Adipocyte (in vitro differentiated cells): ENCODE results near the gene KLHL18.
A peak's percentile ranks its signal among the peaks of the same experiment; 100 is the strongest.

Experiments
- DNase-seq: peaks from one replicate; pipeline ENCODE4 v3.0.0-alpha.2; 2015; ENCODE audit warnings: low read depth
- H3K27me3 ChIP-seq: replicated peaks from 2 replicates; pipeline ENCODE4 v1.7.0; 2013; ENCODE audit warnings: mild to moderate bottlenecking, low read length, moderate library complexity; ENCODE audit not compliant: control insufficient read depth, insufficient read depth
- H3K36me3 ChIP-seq: 2 replicates; pipeline ENCODE4 v1.7.0; 2013; ENCODE audit warnings: low read length, mild to moderate bottlenecking, moderate library complexity; ENCODE audit not compliant: control insufficient read depth, insufficient read depth, severe bottlenecking
- H3K4me1 ChIP-seq: 2 replicates; pipeline ENCODE4 v1.7.0; 2013; ENCODE audit warnings: mild to moderate bottlenecking, low read length, moderate library complexity; ENCODE audit not compliant: control insufficient read depth, insufficient read depth
- H3K4me3 ChIP-seq: 2 replicates; pipeline ENCODE4 v1.7.0; 2013; ENCODE audit warnings: mild to moderate bottlenecking, low read length, moderate library complexity
- H3K9ac ChIP-seq: 2 replicates; pipeline ENCODE4 v1.7.0; 2013; ENCODE audit warnings: mild to moderate bottlenecking, low read length, moderate library complexity
- H3K9me3 ChIP-seq: 2 replicates; pipeline ENCODE4 v1.7.0; 2013; ENCODE audit warnings: mild to moderate bottlenecking, low read length, moderate library complexity; ENCODE audit not compliant: control insufficient read depth

Gene KLHL18

GRCh38 chr3:47381317-47382157, 98.8 kb downstream of the KLHL18 start:
- peaks cover 3% of the 10 kb centered on the region for H3K36me3 ChIP-seq
- peak overlapping the region; percentile 98 for H3K4me3 ChIP-seq
- H3K9me3 ChIP-seq = no peaks in the 10 kb centered on the region
- H3K9ac ChIP-seq = peak overlapping the region; percentile 99
- H3K4me1 ChIP-seq = peaks cover 15% of the 10 kb centered on the region
- peak; percentile 94 for DNase-seq
- no peaks in the 10 kb centered on the region for H3K27me3 ChIP-seq

GRCh38 chr3:47384425-47384824, 101.7 kb downstream of the KLHL18 start:
- Histone ChIP-seq H3K27me3 (no peaks in the 10 kb centered on the region), H3K9ac (no peak overlapping the region), H3K9me3 (no peaks in the 10 kb centered on the region), H3K36me3 (peaks cover 13% of the 10 kb centered on the region), H3K4me3 (no peak overlapping the region), H3K4me1 (peaks cover 15% of the 10 kb centered on the region)
- DNase-seq = no peak

DNA sequence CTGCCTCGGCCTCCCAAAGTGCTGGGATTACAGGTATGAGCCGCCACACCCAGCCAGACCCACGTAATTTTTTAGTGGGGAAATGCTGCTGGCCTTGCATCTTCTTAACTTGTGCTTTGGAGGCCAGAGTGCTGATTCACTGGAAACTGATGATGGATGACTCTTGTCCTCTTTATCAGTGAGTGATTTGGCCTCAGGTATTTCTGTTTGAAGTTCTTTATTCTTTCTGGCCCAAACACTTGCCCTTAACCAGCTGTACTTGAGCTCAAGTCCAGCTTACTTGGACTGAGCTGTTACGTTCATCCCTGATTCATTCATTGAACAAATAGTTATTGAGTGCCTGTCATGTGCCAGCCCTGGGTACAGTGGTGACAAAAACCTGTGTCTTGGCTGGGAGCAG, 102.3 kb downstream of the KLHL18 start:
- Histone ChIP-seq H3K4me3 (no peak overlapping the region), H3K9me3 (no peaks in the 10 kb centered on the region), H3K4me1 (peaks cover 9% of the 10 kb centered on the region), H3K36me3 (peaks cover 13% of the 10 kb centered on the region), H3K27me3 (no peaks in the 10 kb centered on the region), H3K9ac (no peak overlapping the region)
- DNase-seq = no peak

DNA sequence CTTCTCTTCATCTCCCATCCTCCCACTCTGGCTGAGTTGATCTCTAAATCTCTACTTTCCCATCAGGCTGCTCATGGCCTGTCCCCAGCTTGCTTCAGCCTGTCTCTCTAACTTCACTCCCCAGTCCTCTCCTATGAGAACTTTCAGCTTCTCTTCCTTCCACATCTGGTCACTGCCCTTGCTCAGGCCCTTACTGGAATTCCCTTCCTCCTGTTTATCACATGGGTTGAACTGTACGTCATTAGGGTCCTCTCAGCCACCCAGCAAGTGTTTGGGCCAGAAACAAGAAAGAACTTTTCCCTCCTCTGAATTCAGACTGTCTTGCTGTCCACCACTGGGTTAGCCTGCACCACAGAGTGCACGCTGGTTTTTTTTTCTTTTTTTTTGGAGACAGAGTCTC, 103.1 kb downstream of the KLHL18 start:
- Histone ChIP-seq H3K9me3 (no peaks in the 10 kb centered on the region), H3K27me3 (no peaks in the 10 kb centered on the region), H3K4me1 (peaks cover 9% of the 10 kb centered on the region), H3K36me3 (peaks cover 13% of the 10 kb centered on the region), H3K9ac (no peak overlapping the region), H3K4me3 (no peak overlapping the region)
- no peak for DNase-seq

GRCh38 chr3:47392933-47393332, 110.2 kb downstream of the KLHL18 start:
- DNase-seq = no peak
- H3K9me3 ChIP-seq = no peaks in the 10 kb centered on the region
- H3K9ac ChIP-seq = no peak overlapping the region
- H3K27me3 ChIP-seq = no peaks in the 10 kb centered on the region
- peaks cover 22% of the 10 kb centered on the region for H3K36me3 ChIP-seq
- H3K4me1 ChIP-seq = peaks cover 12% of the 10 kb centered on the region
- H3K4me3 ChIP-seq = no peak overlapping the region

GRCh38 chr3:47394140-47394870, 111.6 kb downstream of the KLHL18 start:
- H3K27me3 ChIP-seq = no peaks in the 10 kb centered on the region
- peaks cover 13% of the 10 kb centered on the region for H3K36me3 ChIP-seq
- no peak overlapping the region for H3K9ac ChIP-seq
- H3K4me3 ChIP-seq = no peak overlapping the region
- peaks cover 12% of the 10 kb centered on the region for H3K4me1 ChIP-seq
- H3K9me3 ChIP-seq = no peaks in the 10 kb centered on the region
- DNase-seq = peak; percentile 56

DNA sequence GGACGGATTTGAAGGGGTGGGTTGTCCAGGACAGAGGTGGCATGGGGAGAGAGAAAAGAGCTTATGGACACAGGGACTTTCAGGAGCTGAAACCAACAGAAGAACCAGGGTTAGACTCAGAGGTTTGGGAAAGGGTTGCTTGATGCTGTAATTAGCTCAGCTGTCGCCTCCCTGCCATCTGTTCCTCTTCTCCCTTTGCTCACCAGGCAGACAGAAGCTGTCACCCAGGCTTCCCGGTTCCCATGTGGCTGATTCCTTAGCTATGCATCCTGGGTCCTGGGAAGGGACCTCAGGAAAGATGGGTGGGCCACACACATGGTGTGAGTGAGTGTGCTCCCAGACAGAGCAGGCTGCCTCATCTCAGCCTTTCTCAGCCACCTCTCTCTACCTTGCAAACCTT, 112.1 kb downstream of the KLHL18 start:
- H3K9me3 ChIP-seq = no peaks in the 10 kb centered on the region
- no peak overlapping the region for H3K9ac ChIP-seq
- peaks cover 17% of the 10 kb centered on the region for H3K36me3 ChIP-seq
- H3K27me3 ChIP-seq = no peaks in the 10 kb centered on the region
- no peak overlapping the region for H3K4me3 ChIP-seq
- peaks cover 12% of the 10 kb centered on the region for H3K4me1 ChIP-seq
- no peak for DNase-seq
